ENCODE measurements around the gene CETP.
"Not testable (repeated sequence)": the region's sequence is repeated elsewhere in the genome, so short reads cannot be mapped to it uniquely, and the experiment has no call there.

The CETP gene

GRCh38 chr16:56932721-56933619 lies 28.8 kb upstream of the CETP start:
- intact Hi-C loops (cut with DNase I), result no loop called here
- peak; percentile 52 to 96 (median 72) for DNase-seq

DNA sequence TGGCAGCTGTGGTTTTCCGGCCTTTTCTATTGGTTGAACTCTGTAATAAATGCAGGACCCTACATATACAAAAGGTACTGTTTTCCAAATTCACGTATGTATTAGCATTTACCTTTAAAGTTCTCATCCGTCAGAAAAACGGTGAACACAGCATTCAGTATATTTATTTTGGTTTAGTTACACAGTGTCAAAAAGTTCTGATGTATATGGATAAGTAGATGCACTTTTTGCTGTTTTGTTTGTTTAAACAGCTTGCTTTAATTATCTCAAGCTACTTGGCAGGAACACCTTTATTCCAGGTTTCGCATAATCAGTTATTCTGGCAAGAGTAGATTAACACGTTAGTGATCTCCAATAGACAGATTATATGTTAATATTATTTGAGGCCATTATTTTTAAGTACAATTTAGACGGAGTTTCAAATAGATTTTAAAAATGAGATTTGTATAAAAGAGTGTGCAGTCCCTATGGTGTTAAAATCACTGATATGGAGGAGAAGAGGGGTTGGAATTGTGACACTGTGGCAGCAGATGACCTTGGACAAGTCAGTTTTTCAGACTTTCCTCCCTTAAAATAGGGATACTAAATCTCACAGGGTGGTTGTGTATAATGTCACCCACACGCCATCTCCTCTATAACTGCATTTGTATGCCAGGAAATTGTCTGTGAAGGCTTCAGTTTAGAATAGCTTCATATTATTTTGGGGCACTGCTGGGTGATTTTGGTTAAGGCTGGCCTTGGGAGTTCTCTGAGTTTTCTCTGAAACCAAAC lies 27.7 kb upstream of the CETP start:
- intact Hi-C loops (cut with DNase I), result no loop called here
- DNase-seq, result peak in 1 of 10 donors; percentile 5

DNA sequence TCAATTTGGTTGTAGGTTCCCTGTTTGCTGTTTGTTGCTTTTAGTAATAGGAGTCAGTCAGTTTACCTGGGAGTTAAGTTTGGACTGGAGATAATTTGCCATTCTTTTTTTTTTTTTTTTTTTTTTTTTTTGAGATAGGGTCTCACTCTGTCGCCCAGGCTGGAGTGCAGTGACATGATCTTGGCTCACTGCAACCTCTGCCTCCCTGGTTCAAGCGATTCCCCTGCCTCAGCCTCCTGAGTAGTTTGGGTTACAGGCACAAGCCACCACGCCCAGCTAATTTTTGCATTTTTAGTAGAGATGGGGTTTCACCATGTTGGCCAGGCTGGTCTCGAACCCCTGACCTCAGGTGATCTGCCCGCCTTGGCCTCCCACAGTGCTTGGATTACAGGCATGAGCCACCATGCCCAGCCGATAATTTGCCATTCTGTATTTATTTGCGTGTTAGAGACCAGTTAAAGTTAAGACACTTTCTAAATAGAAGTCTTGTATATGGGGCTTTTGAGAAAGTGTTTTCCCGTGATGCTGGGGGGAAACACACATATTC lies 27.1 kb upstream of the CETP start:
- intact Hi-C loops (cut with DNase I), result not testable (repeated sequence)
- DNase-seq, result peak in 1 of 10 donors; percentile 11

DNA sequence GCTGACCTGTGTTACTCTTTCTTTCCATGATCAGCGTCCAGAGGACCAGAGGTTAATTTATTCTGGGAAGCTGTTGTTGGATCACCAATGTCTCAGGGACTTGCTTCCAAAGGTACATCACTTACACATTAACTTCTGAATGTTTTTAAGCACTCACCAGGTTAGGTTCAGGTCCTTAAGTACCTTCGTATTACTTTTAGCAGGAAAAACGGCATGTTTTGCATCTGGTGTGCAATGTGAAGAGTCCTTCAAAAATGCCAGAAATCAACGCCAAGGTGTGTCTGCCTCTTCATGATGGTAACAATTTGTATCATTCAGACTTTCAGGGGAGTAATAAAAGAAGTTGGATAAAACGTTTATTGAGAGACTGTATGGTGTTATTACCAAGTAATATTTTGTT lies 26.5 kb upstream of the CETP start:
- peak in 1 of 10 donors; percentile 5 for DNase-seq
- intact Hi-C loops (cut with DNase I), result no loop called here

GRCh38 chr16:56936491-56936890 lies 25.3 kb upstream of the CETP start:
- no peak for DNase-seq
- intact Hi-C loops (cut with DNase I), result no loop called here

DNA sequence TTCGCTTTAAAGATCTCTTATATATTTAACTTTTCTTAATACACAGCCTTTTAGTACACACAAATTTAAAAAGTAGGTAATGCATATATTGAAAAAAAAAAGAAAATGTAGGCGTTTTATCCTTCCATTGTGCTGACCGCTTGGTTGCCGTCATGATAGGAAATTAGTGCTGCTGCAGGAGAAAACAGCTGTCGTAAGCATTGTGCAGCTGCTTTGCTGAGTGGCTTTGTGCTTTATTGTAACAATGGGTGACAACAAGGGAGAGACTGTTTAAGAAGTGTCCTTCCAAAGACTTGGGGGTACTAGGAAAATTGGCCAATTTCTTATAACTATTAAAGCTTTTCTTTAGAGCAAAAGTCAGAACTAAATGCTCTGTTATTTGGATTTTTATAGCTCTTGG lies 24.8 kb upstream of the CETP start:
- peak in 1 of 10 donors; percentile 80 for DNase-seq
- intact Hi-C loops (cut with DNase I), result no loop called here

- intact Hi-C loops (cut with DNase I), result no loop called here
- DNase-seq, result peak in 1 of 10 donors; percentile 18
Measured at GRCh38 chr16:56938664-56939513, 22.9 kb upstream of the CETP start.

DNA sequence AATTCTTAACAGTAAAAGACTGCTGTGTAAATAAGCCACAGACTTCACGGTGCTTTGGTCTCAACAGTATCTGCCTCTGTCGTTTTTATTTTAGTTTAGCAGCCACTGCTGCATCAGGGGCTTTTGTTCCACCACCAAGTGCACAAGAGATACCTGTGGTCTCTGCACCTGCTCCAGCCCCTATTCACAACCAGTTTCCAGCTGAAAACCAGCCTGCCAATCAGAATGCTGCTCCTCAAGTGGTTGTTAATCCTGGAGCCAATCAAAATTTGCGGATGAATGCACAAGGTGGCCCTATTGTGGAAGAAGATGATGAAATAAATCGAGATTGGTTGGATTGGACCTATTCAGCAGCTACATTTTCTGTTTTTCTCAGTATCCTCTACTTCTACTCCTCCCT lies 21.9 kb upstream of the CETP start:
- intact Hi-C loops (cut with DNase I), result no loop called here
- peak in 1 of 10 donors; percentile 16 for DNase-seq

GRCh38 chr16:56941092-56941491 lies 20.7 kb upstream of the CETP start:
- DNase-seq, result no peak
- intact Hi-C loops (cut with DNase I), result no loop called here

GRCh38 chr16:56941856-56942331 lies 19.9 kb upstream of the CETP start:
- intact Hi-C loops (cut with DNase I), result no loop called here
- DNase-seq, result peak in 1 of 10 donors; percentile 25

DNA sequence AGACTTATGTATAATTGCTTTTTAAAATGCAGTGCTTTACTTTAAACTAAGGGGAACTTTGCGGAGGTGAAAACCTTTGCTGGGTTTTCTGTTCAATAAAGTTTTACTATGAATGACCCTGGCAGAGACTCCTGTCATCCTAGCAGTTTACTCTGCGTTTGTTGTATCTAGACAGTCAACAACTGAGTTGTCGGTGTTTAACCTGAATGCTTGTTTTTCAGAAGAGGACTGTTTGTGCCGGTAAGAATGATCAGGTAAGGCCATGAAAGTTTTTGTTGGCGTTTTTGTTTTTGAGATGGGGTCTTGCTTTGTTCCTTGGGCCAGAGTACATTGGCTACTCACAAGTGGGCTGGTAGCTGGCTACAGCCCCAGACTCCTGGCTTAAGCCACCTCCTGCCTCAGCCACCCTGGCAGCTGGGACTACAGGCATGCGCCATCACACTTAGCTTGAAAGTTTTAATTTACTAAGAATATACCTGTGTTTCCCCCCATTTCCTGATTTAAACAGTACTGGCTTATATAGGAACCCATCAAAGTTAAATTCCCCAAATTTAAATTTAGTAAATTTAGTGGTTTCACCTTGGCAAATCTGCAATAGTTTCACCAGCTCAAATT lies 17.9 kb upstream of the CETP start:
- intact Hi-C loops (cut with DNase I), result no loop called here
- DNase-seq, result no peak

GRCh38 chr16:56944954-56945839 lies 16.6 kb upstream of the CETP start:
- DNase-seq, result no peak
- intact Hi-C loops (cut with DNase I), result no loop called here

GRCh38 chr16:56945847-56946527 lies 15.8 kb upstream of the CETP start:
- intact Hi-C loops (cut with DNase I), result no loop called here
- no peak for DNase-seq

DNA sequence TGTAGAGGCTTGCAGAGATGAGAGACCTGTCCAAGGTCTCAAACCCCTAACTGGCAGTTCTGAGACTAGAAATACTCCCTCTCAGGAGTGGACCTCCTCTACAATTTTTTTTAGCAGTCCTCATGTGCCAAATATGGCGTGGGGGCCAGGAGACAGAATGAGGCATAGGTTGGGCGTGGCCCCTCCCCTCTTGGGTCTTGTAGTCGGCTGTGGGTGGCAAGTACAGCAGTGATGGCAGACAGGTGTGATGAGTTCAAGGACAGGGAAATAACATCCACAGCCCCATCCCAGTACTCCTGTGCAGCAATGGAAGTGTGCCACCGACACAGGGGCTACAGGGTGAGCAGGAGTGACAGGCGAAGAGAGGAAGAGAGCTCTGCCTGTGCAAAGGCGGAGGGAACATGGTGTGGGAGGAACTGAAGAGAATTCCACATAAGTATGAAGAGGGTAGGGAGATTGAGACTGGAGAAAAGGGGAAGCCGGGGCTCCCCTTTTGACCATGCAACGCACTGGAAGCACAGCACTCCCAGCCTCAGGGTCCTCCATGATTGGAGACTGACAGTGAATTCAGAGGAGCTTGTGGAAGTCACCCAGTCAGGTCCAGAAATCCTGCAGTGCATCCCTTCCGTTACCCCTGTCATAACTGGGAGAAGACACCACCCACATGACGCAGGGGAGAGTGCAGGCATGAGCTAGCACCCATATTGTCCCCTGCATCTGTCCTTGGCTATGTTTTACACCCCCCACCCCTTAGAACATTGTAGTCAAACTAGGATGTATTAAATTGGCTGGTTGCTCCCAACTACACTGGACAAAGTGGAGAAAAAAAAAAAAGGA lies 14.8 kb upstream of the CETP start:
- no peak for DNase-seq
- intact Hi-C loops (cut with DNase I), result no loop called here

DNA sequence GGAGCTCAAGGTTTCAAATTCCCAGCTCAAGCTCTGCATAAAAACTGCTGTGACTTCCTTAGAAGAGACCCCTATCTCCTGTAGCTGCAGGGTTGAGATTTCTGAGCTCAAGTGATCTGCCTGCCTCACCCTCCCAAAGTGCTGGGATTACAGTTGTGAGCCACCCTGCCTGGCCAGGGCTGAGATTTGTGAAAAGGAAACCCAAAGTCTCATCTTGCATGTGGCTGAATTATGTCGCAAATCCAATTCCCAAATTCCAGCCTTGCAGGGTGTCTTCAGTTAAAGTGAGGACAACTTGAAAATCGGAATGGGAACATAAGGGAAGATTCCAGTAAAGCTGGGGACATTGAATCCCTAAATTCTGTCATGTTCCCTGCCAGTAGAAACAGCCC lies 14.2 kb upstream of the CETP start:
- intact Hi-C loops (cut with DNase I), result no loop called here
- no peak for DNase-seq

DNA sequence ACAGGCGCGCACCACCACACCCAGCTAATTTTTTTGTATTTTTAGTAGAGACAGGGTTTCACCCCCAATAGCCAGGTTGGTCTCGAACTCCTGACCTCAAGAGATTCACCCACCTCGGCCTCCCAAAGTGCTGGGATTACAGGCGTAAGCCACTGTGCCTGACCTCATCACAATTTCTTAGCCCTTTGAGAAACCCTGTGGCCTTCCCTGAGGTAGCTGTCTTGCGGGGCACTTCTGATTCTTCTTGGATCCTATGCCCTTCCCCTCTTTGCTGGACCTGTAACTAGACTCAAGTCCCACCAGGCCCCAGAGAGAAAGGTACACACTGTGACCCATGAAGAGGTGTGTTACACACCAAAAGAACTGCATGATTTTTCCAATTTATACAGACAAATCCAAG lies 13.5 kb upstream of the CETP start:
- no peak for DNase-seq
- intact Hi-C loops (cut with DNase I), result no loop called here

DNA sequence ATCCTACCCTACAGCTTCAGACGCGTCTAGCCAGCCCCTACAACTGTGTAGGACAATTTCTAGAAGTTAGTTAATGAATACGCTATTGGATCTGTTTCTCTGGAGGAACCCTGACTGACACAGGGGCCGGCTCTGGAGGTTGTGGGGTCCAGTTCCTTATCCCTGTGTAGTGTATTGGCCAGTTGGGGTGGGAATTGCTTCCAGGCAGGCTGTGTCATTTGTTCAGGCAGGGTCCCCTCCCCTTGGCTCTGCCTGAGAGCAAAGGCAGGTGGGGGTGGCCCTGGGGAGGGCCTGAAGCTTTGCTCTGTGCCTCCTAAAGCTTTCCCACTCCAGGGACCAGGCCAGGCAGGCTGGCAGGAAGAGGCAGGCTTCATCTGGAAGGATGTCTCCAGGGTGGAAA lies 11.7 kb upstream of the CETP start:
- DNase-seq, result peak in 1 of 10 donors; percentile 42
- intact Hi-C loops (cut with DNase I), result loop anchor here (5.0 kb wide), 1 partner anchor 83 kb away; the partner anchor contains the start of gene SLC12A3

All from posterior cingulate gyrus (tissue), 11 donors.